Glomerular visceral epithelial cell (primary cell): ENCODE results near the gene HTR2C.
"Not testable (repeated sequence)": the region's sequence is repeated elsewhere in the genome, so short reads cannot be mapped to it uniquely, and the experiment has no call there.

ENCODE experiments used
- DNase-seq: peaks from one replicate; pipeline ENCODE4 v3.0.0-alpha.2; 2016; ENCODE audit errors: extremely low spot score

Gene HTR2C

GRCh38 chrX:114583646-114584374 is at the start of gene HTR2C:
Gene HTR2C, plus strand, starts transcription at chrX:114584086. Its CDS starts 142,851 bp downstream, at chrX:114726937.
- no peak for DNase-seq

- DNase-seq = no peak
These were observed 3.5 kb upstream of the HTR2C start for GRCh38 chrX:114580336-114580735.

- no peak for DNase-seq
These were observed 2.2 kb upstream of the HTR2C start for GRCh38 chrX:114581528-114582263.

GRCh38 chrX:114582264-114582632 is 1.6 kb upstream of the HTR2C start:
- DNase-seq = no peak

- no peak for DNase-seq
These were observed 1.0 kb upstream of the HTR2C start for GRCh38 chrX:114582698-114583395.

GRCh38 chrX:114584375-114584943 is 573 bp downstream of the HTR2C start:
- no peak for DNase-seq

GRCh38 chrX:114584983-114585842 is 1.3 kb downstream of the HTR2C start:
- no peak for DNase-seq

- no peak for DNase-seq
These were observed 7.2 kb downstream of the HTR2C start for GRCh38 chrX:114591121-114591520.

- DNase-seq = no peak
These were observed 15.4 kb downstream of the HTR2C start for GRCh38 chrX:114599305-114599704.

GRCh38 chrX:114599911-114600310 is 16.0 kb downstream of the HTR2C start:
- DNase-seq = no peak

GRCh38 chrX:114606619-114607018 is 22.7 kb downstream of the HTR2C start:
- DNase-seq = not testable (repeated sequence)

GRCh38 chrX:114611018-114611619 is 27.2 kb downstream of the HTR2C start:
- peak; percentile 6 for DNase-seq

- no peak for DNase-seq
These were observed 31.9 kb downstream of the HTR2C start for GRCh38 chrX:114615765-114616164.

GRCh38 chrX:114619874-114620273 is 36.0 kb downstream of the HTR2C start:
- DNase-seq = no peak

GRCh38 chrX:114626323-114626722 is 42.4 kb downstream of the HTR2C start:
- DNase-seq = no peak

GRCh38 chrX:114635986-114636385 is 52.1 kb downstream of the HTR2C start:
- DNase-seq = no peak

GRCh38 chrX:114650351-114650750 is 66.5 kb downstream of the HTR2C start:
- DNase-seq = no peak

- DNase-seq = no peak
These were observed 91.5 kb downstream of the HTR2C start for GRCh38 chrX:114675365-114675764.

- DNase-seq = not testable (repeated sequence)
These were observed 116.6 kb downstream of the HTR2C start for GRCh38 chrX:114700533-114700932.

GRCh38 chrX:114709406-114709805 is 125.5 kb downstream of the HTR2C start:
- DNase-seq = no peak

GRCh38 chrX:114710571-114710970 is 126.7 kb downstream of the HTR2C start:
- DNase-seq = no peak
